ENCODE data around the gene HLA-DMA. TPM values are rescaled to one million over a fixed set of nuclear protein-coding genes. Genes with fewer than 3 reads are reported as not detected.

Gene HLA-DMA
- total and polyA plus RNA-seq, 9 of the 15 experiments (the other 6 are each of a cell fraction or from before 2014, with no cell fraction given): 0.13 to 0.83 (median 0.51) TPM

DNA sequence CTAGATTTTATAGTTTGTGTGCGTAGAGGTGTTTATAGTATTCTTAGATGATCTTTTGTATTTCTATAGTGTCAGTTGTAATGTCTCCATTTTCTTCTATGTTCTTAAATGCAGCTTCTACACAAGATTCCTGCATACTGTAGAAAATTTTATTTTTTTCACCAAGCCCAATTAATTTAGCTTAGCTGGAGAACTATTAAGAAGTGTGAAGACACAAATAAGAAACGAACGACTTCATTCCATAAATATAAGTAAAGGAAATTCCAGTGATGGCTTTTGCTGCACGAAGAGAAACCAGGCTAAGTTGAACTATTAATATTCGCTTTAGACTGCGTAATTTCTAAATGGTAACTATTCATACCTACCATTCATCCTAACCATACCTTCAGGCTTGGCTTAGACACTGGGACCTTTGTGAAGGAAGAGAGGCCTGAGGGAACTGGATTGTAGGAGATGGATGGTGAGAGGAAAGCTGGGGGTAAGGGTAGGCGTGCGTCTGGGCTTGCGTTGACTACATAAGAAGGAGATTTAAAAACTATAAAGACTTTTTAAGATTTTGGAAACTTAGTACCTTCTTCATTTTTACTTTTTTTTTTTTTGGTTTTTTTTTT is 40.6 kb upstream of the HLA-DMA start:
- DNase-seq (ENCODE audit: extremely low read depth in 1 of 4, low spot score in 3 of 4): no peak
- ChIA-PET CTCF (ENCODE audit: low intra/inter-chr PET ratio) (interaction anchor here (1.3 kb wide), 1 partner anchor 9 kb away, joined by 3 read pairs; no protein-coding TSS in a partner anchor), POLR2A (interaction anchor here (0.9 to 1.0 kb wide), 3 partner anchors 11 to 53 kb away, joined by 3 to 4 read pairs (median 3); partner anchors contain the start of gene HLA-DMB)
- Histone ChIP-seq H3K9me3 (replicated peaks; ENCODE audit: control insufficient read depth, insufficient read depth, low read depth, low read length) (no peaks in the 10 kb centered on the region), H3K27me3 (ENCODE audit: control insufficient read depth in 2 of 2, insufficient read depth in 2 of 2, low read length in 2 of 2) (peaks cover 3 to 8% of the 10 kb centered on the region in 2 experiments; a peak in 4 of 5 replicates), H3K4me1 (replicated peaks in 1 of 2; ENCODE audit: control insufficient read depth in 2 of 2, insufficient read depth in 2 of 2, low read length in 2 of 2) (no peaks in the 10 kb centered on the region), H3K9me1 (ENCODE audit: control insufficient read depth, insufficient read depth, low read length) (no peaks in the 10 kb centered on the region), H3K4me2 (ENCODE audit: insufficient read depth, low read length) (no peak overlapping the region), H3K79me2 (ENCODE audit: control insufficient read depth, insufficient read depth, low read length) (no peaks in the 10 kb centered on the region), H3K36me3 (ENCODE audit: control insufficient read depth, insufficient read depth, low read length) (no peaks in the 10 kb centered on the region), H4K20me1 (replicated peaks; ENCODE audit: control insufficient read depth, insufficient read depth, low read length) (no peaks in the 10 kb centered on the region), H2AFZ (ENCODE audit: low read depth, low read length) (no peak overlapping the region), H3K4me3 (no peak overlapping the region), H3K9ac (ENCODE audit: insufficient read depth in 1 of 2, low read depth in 2 of 2, low read length in 2 of 2) (no peak overlapping the region), H3K27ac (ENCODE audit: extremely low read depth, low read depth, low read length) (no peak overlapping the region)
- in situ Hi-C loops (cut with MboI) (no loop called here), intact Hi-C loops (cut with micrococcal nuclease) (no loop called here)
- no TSS peak for BruUV-seq (replicated peaks)
- no peak for ATAC-seq
- no peak for FAIRE-seq
- 13% methylated on average over 9 of the region's 9 CpGs for WGBS (ENCODE audit: insufficient coverage, low coverage, missing lambda C conversion rate)
- TF ChIP-seq REST (IDR thresholded peaks at IDR 0.05; ENCODE audit: borderline replicate concordance): no peak
- TF ChIP-seq REST (CRISPR knock-in tag; IDR thresholded peaks at IDR 0.05; ENCODE audit: low read depth): no peak
- TF ChIP-seq DACH1 (IDR thresholded peaks at IDR 0.05; ENCODE audit: partially characterized antibody): no peak
- no peak for TF ChIP-seq ZNF561 (CRISPR knock-in tag; conservative IDR thresholded peaks at IDR 0.05)
- TF ChIP-seq ELK1 (CRISPR knock-in tag; IDR thresholded peaks at IDR 0.05): no peak
- no peak for TF ChIP-seq ILF3 (IDR thresholded peaks at IDR 0.05; ENCODE audit: borderline replicate concordance)
- no peak for TF ChIP-seq SAFB2 (IDR thresholded peaks at IDR 0.05; ENCODE audit: borderline replicate concordance, low read depth, low read length, severe bottlenecking)
- TF ChIP-seq SREBF2 (CRISPR knock-in tag; IDR thresholded peaks at IDR 0.05): no peak
- TF ChIP-seq SFPQ (IDR thresholded peaks at IDR 0.05; ENCODE audit: low read depth, low read length): no peak
- TF ChIP-seq CBX2 (IDR thresholded peaks at IDR 0.05; ENCODE audit: insufficient read depth, low read length, poor library complexity, severe bottlenecking): peak; percentile 44

Measured in K562 (cell line).